ENCODE data around the gene TGM2. TPM values are rescaled to one million over a fixed set of nuclear protein-coding genes. Genes with fewer than 3 reads are reported as not detected.

TGM2 gene
- total RNA-seq, 1 donor = 0.73 TPM

- peaks cover 2% of the 10 kb centered on the region for H3K27me3 ChIP-seq (ENCODE audit: insufficient read depth, low read length)
- H3K4me1 ChIP-seq (ENCODE audit: insufficient read depth, low read length) = peaks cover 4% of the 10 kb centered on the region
- H3K9me3 ChIP-seq (ENCODE audit: low read depth, low read length) = no peaks in the 10 kb centered on the region
- H3K4me3 ChIP-seq (ENCODE audit: low read length) = no peak overlapping the region
Observed at GRCh38 chr20:38203337-38203980, 38.4 kb upstream of the TGM2 start.

GRCh38 chr20:38202982-38203293, 37.9 kb upstream of the TGM2 start:
- Histone ChIP-seq H3K27me3 (ENCODE audit: insufficient read depth, low read length) (no peaks in the 10 kb centered on the region), H3K4me3 (ENCODE audit: low read length) (no peak overlapping the region), H3K4me1 (ENCODE audit: insufficient read depth, low read length) (peaks cover 9% of the 10 kb centered on the region), H3K9me3 (ENCODE audit: low read depth, low read length) (no peaks in the 10 kb centered on the region)

- no peaks in the 10 kb centered on the region for H3K27me3 ChIP-seq (ENCODE audit: insufficient read depth, low read length)
- no peaks in the 10 kb centered on the region for H3K9me3 ChIP-seq (ENCODE audit: low read depth, low read length)
- peaks cover 15% of the 10 kb centered on the region for H3K4me1 ChIP-seq (ENCODE audit: insufficient read depth, low read length)
- H3K4me3 ChIP-seq (ENCODE audit: low read length) = no peak overlapping the region
Observed at GRCh38 chr20:38202153-38202981, 37.3 kb upstream of the TGM2 start.

- peaks cover 25% of the 10 kb centered on the region for H3K4me1 ChIP-seq (ENCODE audit: insufficient read depth, low read length)
Observed at GRCh38 chr20:38201356-38201755, 36.3 kb upstream of the TGM2 start.

GRCh38 chr20:38200646-38201045, 35.6 kb upstream of the TGM2 start:
- Histone ChIP-seq H3K4me1 (ENCODE audit: insufficient read depth, low read length) (peaks cover 32% of the 10 kb centered on the region), H3K9me3 (ENCODE audit: low read depth, low read length) (no peaks in the 10 kb centered on the region), H3K4me3 (ENCODE audit: low read length) (no peak overlapping the region), H3K27me3 (ENCODE audit: insufficient read depth, low read length) (no peaks in the 10 kb centered on the region)

More at GRCh38 chr20:38201356-38201755, 36.3 kb upstream of the TGM2 start:
- Histone ChIP-seq H3K9me3 (ENCODE audit: low read depth, low read length) (no peaks in the 10 kb centered on the region), H3K27me3 (ENCODE audit: insufficient read depth, low read length) (no peaks in the 10 kb centered on the region), H3K4me3 (ENCODE audit: low read length) (no peak overlapping the region)

GRCh38 chr20:38199501-38200390, 34.7 kb upstream of the TGM2 start:
- Histone ChIP-seq H3K4me1 (ENCODE audit: insufficient read depth, low read length) (peaks cover 32% of the 10 kb centered on the region), H3K27me3 (ENCODE audit: insufficient read depth, low read length) (no peaks in the 10 kb centered on the region), H3K4me3 (ENCODE audit: low read length) (no peak overlapping the region), H3K9me3 (ENCODE audit: low read depth, low read length) (no peaks in the 10 kb centered on the region)

GRCh38 chr20:38198238-38198861, 33.3 kb upstream of the TGM2 start:
- Histone ChIP-seq H3K4me1 (ENCODE audit: insufficient read depth, low read length) (peaks cover 32% of the 10 kb centered on the region), H3K27me3 (ENCODE audit: insufficient read depth, low read length) (no peaks in the 10 kb centered on the region), H3K9me3 (ENCODE audit: low read depth, low read length) (no peaks in the 10 kb centered on the region), H3K4me3 (ENCODE audit: low read length) (no peak overlapping the region)

- peaks cover 32% of the 10 kb centered on the region for H3K4me1 ChIP-seq (ENCODE audit: insufficient read depth, low read length)
- no peaks in the 10 kb centered on the region for H3K27me3 ChIP-seq (ENCODE audit: insufficient read depth, low read length)
- H3K9me3 ChIP-seq (ENCODE audit: low read depth, low read length) = no peaks in the 10 kb centered on the region
- H3K4me3 ChIP-seq (ENCODE audit: low read length) = no peak overlapping the region
Observed at GRCh38 chr20:38197619-38198018, 32.5 kb upstream of the TGM2 start.

- Histone ChIP-seq H3K4me3 (ENCODE audit: low read length) (no peak overlapping the region), H3K9me3 (ENCODE audit: low read depth, low read length) (no peaks in the 10 kb centered on the region), H3K27me3 (ENCODE audit: insufficient read depth, low read length) (no peaks in the 10 kb centered on the region), H3K4me1 (ENCODE audit: insufficient read depth, low read length) (peaks cover 32% of the 10 kb centered on the region)
Observed at GRCh38 chr20:38197217-38197616, 32.1 kb upstream of the TGM2 start.

GRCh38 chr20:38196592-38196991, 31.5 kb upstream of the TGM2 start:
- H3K27me3 ChIP-seq (ENCODE audit: insufficient read depth, low read length) = no peaks in the 10 kb centered on the region
- H3K4me1 ChIP-seq (ENCODE audit: insufficient read depth, low read length) = peaks cover 35% of the 10 kb centered on the region
- no peaks in the 10 kb centered on the region for H3K9me3 ChIP-seq (ENCODE audit: low read depth, low read length)
- H3K4me3 ChIP-seq (ENCODE audit: low read length) = no peak overlapping the region

GRCh38 chr20:38196076-38196475, 31.0 kb upstream of the TGM2 start:
- Histone ChIP-seq H3K4me3 (ENCODE audit: low read length) (no peak overlapping the region), H3K9me3 (ENCODE audit: low read depth, low read length) (no peaks in the 10 kb centered on the region)

GRCh38 chr20:38195521-38195920, 30.5 kb upstream of the TGM2 start:
- Histone ChIP-seq H3K9me3 (ENCODE audit: low read depth, low read length) (no peaks in the 10 kb centered on the region), H3K27me3 (ENCODE audit: insufficient read depth, low read length) (no peaks in the 10 kb centered on the region), H3K4me1 (ENCODE audit: insufficient read depth, low read length) (peaks cover 37% of the 10 kb centered on the region), H3K4me3 (ENCODE audit: low read length) (no peak overlapping the region)

More at GRCh38 chr20:38196076-38196475, 31.0 kb upstream of the TGM2 start:
- H3K27me3 ChIP-seq (ENCODE audit: insufficient read depth, low read length) = no peaks in the 10 kb centered on the region
- H3K4me1 ChIP-seq (ENCODE audit: insufficient read depth, low read length) = peaks cover 37% of the 10 kb centered on the region

GRCh38 chr20:38194971-38195504, 30.0 kb upstream of the TGM2 start:
- H3K9me3 ChIP-seq (ENCODE audit: low read depth, low read length) = no peaks in the 10 kb centered on the region
- H3K4me3 ChIP-seq (ENCODE audit: low read length) = no peak overlapping the region
- H3K4me1 ChIP-seq (ENCODE audit: insufficient read depth, low read length) = peaks cover 37% of the 10 kb centered on the region
- no peaks in the 10 kb centered on the region for H3K27me3 ChIP-seq (ENCODE audit: insufficient read depth, low read length)

- no peaks in the 10 kb centered on the region for H3K9me3 ChIP-seq (ENCODE audit: low read depth, low read length)
- no peaks in the 10 kb centered on the region for H3K27me3 ChIP-seq (ENCODE audit: insufficient read depth, low read length)
- H3K4me3 ChIP-seq (ENCODE audit: low read length) = no peak overlapping the region
- H3K4me1 ChIP-seq (ENCODE audit: insufficient read depth, low read length) = peaks cover 35% of the 10 kb centered on the region
Observed at GRCh38 chr20:38193586-38194105, 28.6 kb upstream of the TGM2 start.

All from mononuclear cell (primary cell).